Measurements from ENCODE around the gene PANX3.

The PANX3 gene

GRCh38 chr11:124622531-124623451 lies 11.6 kb downstream of the PANX3 start, which contains the start of gene TBRG1:
TSS of gene TBRG1 (plus strand) at chr11:124622864. CDS start at chr11:124623084, 220 bp downstream.
- no peak for FAIRE-seq

GRCh38 chr11:124623861-124624525 lies 12.8 kb downstream of the PANX3 start:
- no peak for FAIRE-seq

GRCh38 chr11:124625504-124626168 lies 14.4 kb downstream of the PANX3 start:
- no peak for FAIRE-seq

- no peak for FAIRE-seq
Observed at GRCh38 chr11:124627546-124627945, 16.3 kb downstream of the PANX3 start.

- FAIRE-seq, result no peak
Observed at GRCh38 chr11:124629961-124630360, 18.7 kb downstream of the PANX3 start.

- no peak for FAIRE-seq
Observed at GRCh38 chr11:124633355-124633754, 22.1 kb downstream of the PANX3 start.

GRCh38 chr11:124635932-124636331 lies 24.7 kb downstream of the PANX3 start:
- no peak for FAIRE-seq

GRCh38 chr11:124638500-124638899 lies 27.3 kb downstream of the PANX3 start:
- no peak for FAIRE-seq

GRCh38 chr11:124639186-124639585 lies 28.0 kb downstream of the PANX3 start:
- no peak for FAIRE-seq

GRCh38 chr11:124640666-124641065 lies 29.4 kb downstream of the PANX3 start:
- no peak for FAIRE-seq

- FAIRE-seq, result no peak
Observed at GRCh38 chr11:124642628-124643027, 31.4 kb downstream of the PANX3 start.

- no peak for FAIRE-seq
Observed at GRCh38 chr11:124643042-124643604, 31.9 kb downstream of the PANX3 start.

GRCh38 chr11:124643605-124644425 lies 32.6 kb downstream of the PANX3 start:
- FAIRE-seq, result no peak

- FAIRE-seq, result no peak
Observed at GRCh38 chr11:124644426-124645280, 33.4 kb downstream of the PANX3 start.

- no peak for FAIRE-seq
Observed at GRCh38 chr11:124646148-124646547, 34.9 kb downstream of the PANX3 start.

GRCh38 chr11:124648610-124649009 lies 37.4 kb downstream of the PANX3 start:
- no peak for FAIRE-seq

- no peak for FAIRE-seq
Observed at GRCh38 chr11:124656774-124657630, 45.8 kb downstream of the PANX3 start.

GRCh38 chr11:124657904-124658303 lies 46.7 kb downstream of the PANX3 start:
- no peak for FAIRE-seq

- FAIRE-seq, result no peak
Observed at GRCh38 chr11:124658501-124658900, 47.3 kb downstream of the PANX3 start.

- FAIRE-seq, result no peak
Observed at GRCh38 chr11:124658986-124659385, 47.8 kb downstream of the PANX3 start.

Data from colon (tissue), 2 donors.